DND-41 (cell line): Measurements from ENCODE around the gene MADCAM1.

ENCODE experiments used
- ATAC-seq: fragments of 200-7000 bp; cut with Tn5 transposase; 3 replicates; pipeline ENCODE4 v1.9.1; 2021; ENCODE audit warnings: low read depth; ENCODE audit not compliant: insufficient read depth
- DNase-seq: peaks from one replicate; pipeline ENCODE4 v3.0.0-alpha.2; 2020
- H2AFZ ChIP-seq: 2 replicates; pipeline ENCODE4 v1.6.0; 2012; ENCODE audit warnings: low read depth, low read length
- H3K27ac ChIP-seq: 2 replicates; pipeline ENCODE4 v1.5.1; 2012; ENCODE audit warnings: low read length, inconsistent platforms
- H3K27me3 ChIP-seq: fragments of 200-600 bp; sonication (generic); 2 replicates; pipeline ENCODE4 v1.6.0; 2012; ENCODE audit warnings: low read length, mild to moderate bottlenecking, inconsistent platforms; ENCODE audit not compliant: insufficient read depth, poor library complexity
- H3K36me3 ChIP-seq: 2 replicates; pipeline ENCODE4 v1.5.1; 2012; ENCODE audit warnings: low read length, inconsistent platforms; ENCODE audit not compliant: insufficient read depth
- H3K4me1 ChIP-seq: 2 replicates; pipeline ENCODE4 v1.5.1; 2012; ENCODE audit warnings: mild to moderate bottlenecking, low read length; ENCODE audit not compliant: insufficient read depth
- H3K4me2 ChIP-seq: 2 replicates; pipeline ENCODE4 v1.6.0; 2012; ENCODE audit warnings: mild to moderate bottlenecking, moderate library complexity, low read length, inconsistent platforms; ENCODE audit not compliant: insufficient read depth
- H3K4me3 ChIP-seq, 2 experiments: fragments of 200-600 bp in 1 of 2; shearing (Covaris generic) in 1 of 2; 2 replicates each; pipeline ENCODE4 v1.5.1; 2012 to 2016; ENCODE audit warnings: inconsistent platforms in 2 of 2, low read length in 2 of 2, mild to moderate bottlenecking in 2 of 2, low read depth in 1 of 2, moderate library complexity in 1 of 2
- H3K79me2 ChIP-seq: 2 replicates; pipeline ENCODE4 v1.6.0; 2012; ENCODE audit warnings: low read length, inconsistent platforms; ENCODE audit not compliant: insufficient read depth
- H3K9ac ChIP-seq: 2 replicates; pipeline ENCODE4 v1.6.0; 2012; ENCODE audit warnings: low read depth, mild to moderate bottlenecking, inconsistent platforms, low read length, moderate library complexity
- H3K9me3 ChIP-seq: 2 replicates; pipeline ENCODE4 v1.5.1; 2012; ENCODE audit warnings: low read length, moderate library complexity, mild to moderate bottlenecking, inconsistent platforms; ENCODE audit not compliant: insufficient read depth, severe bottlenecking
- H4K20me1 ChIP-seq: 2 replicates; pipeline ENCODE4 v1.6.0; 2012; ENCODE audit warnings: low read length; ENCODE audit not compliant: insufficient read depth
- CTCF ChIP-seq: IDR thresholded peaks from 2 replicates; pipeline ENCODE4 v1.5.1; 2012; ENCODE audit warnings: borderline replicate concordance, low read length, moderate library complexity, mild to moderate bottlenecking; ENCODE audit not compliant: poor library complexity, severe bottlenecking; ENCODE audit errors: extremely low read depth
- EZH2 ChIP-seq: IDR thresholded peaks from 3 replicates; pipeline ENCODE4 v1.6.1; 2012; ENCODE audit warnings: borderline replicate concordance, low read depth, mild to moderate bottlenecking, moderate library complexity, low read length, inconsistent platforms; ENCODE audit not compliant: severe bottlenecking

Gene MADCAM1

GRCh38 chr19:498511-498891 lies 2.2 kb downstream of the MADCAM1 start:
- H2AFZ ChIP-seq, result no peak overlapping the region
- H3K79me2 ChIP-seq, result no peaks in the 10 kb centered on the region
- DNase-seq (no peak), ATAC-seq (0 out of 3 replicates have a peak, but pooled peaks have one; percentile 33)
- TF ChIP-seq EZH2 (no peak), CTCF (no peak)
- H3K36me3 ChIP-seq, result no peaks in the 10 kb centered on the region
- no peak overlapping the region for H3K4me3 ChIP-seq
- no peak overlapping the region for H3K27ac ChIP-seq
- no peak overlapping the region for H3K9ac ChIP-seq
- H3K4me2 ChIP-seq, result no peak overlapping the region
- H3K27me3 ChIP-seq, result no peaks in the 10 kb centered on the region
- no peaks in the 10 kb centered on the region for H3K9me3 ChIP-seq
- no peaks in the 10 kb centered on the region for H4K20me1 ChIP-seq
- no peaks in the 10 kb centered on the region for H3K4me1 ChIP-seq

- Histone ChIP-seq H2AFZ (no peak overlapping the region), H3K79me2 (no peaks in the 10 kb centered on the region), H3K27me3 (no peaks in the 10 kb centered on the region), H3K36me3 (no peaks in the 10 kb centered on the region), H3K4me3 (no peak overlapping the region), H3K9ac (no peak overlapping the region), H3K4me1 (no peaks in the 10 kb centered on the region), H4K20me1 (no peaks in the 10 kb centered on the region), H3K9me3 (no peaks in the 10 kb centered on the region), H3K4me2 (no peak overlapping the region), H3K27ac (no peak overlapping the region)
- TF ChIP-seq CTCF (no peak), EZH2 (no peak)
- ATAC-seq (no peak), DNase-seq (no peak)
Measured at GRCh38 chr19:498977-499623, 2.8 kb downstream of the MADCAM1 start.

GRCh38 chr19:501646-502045 lies 5.4 kb downstream of the MADCAM1 start:
- no peak overlapping the region for H3K4me3 ChIP-seq
- H3K27ac ChIP-seq, result no peak overlapping the region
- no peaks in the 10 kb centered on the region for H4K20me1 ChIP-seq
- no peak for TF ChIP-seq EZH2
- no peak for TF ChIP-seq CTCF
- H2AFZ ChIP-seq, result no peak overlapping the region
- H3K27me3 ChIP-seq, result no peaks in the 10 kb centered on the region
- no peaks in the 10 kb centered on the region for H3K9me3 ChIP-seq
- no peak for DNase-seq
- no peak overlapping the region for H3K4me2 ChIP-seq
- no peaks in the 10 kb centered on the region for H3K36me3 ChIP-seq
- H3K9ac ChIP-seq, result no peak overlapping the region
- H3K79me2 ChIP-seq, result no peaks in the 10 kb centered on the region
- ATAC-seq, result no peak
- peaks cover 14% of the 10 kb centered on the region for H3K4me1 ChIP-seq

- TF ChIP-seq CTCF, result no peak
- no peak for TF ChIP-seq EZH2
- ATAC-seq, result no peak
Measured at GRCh38 chr19:504616-505015, 8.3 kb downstream of the MADCAM1 start.

More at GRCh38 chr19:504616-505015, 8.3 kb downstream of the MADCAM1 start:
- H3K27ac ChIP-seq, result no peak overlapping the region
- peaks cover 18% of the 10 kb centered on the region for H3K79me2 ChIP-seq
- no peak overlapping the region for H3K9ac ChIP-seq
- no peaks in the 10 kb centered on the region for H3K9me3 ChIP-seq
- H3K4me2 ChIP-seq, result no peak overlapping the region
- peaks cover 7% of the 10 kb centered on the region; the same call in 1 of the 2 replicates for H4K20me1 ChIP-seq
- no peak overlapping the region for H2AFZ ChIP-seq
- H3K4me1 ChIP-seq, result peaks cover 32% of the 10 kb centered on the region
- DNase-seq, result no peak
- no peak overlapping the region for H3K4me3 ChIP-seq
- peaks cover 3% of the 10 kb centered on the region for H3K36me3 ChIP-seq
- no peaks in the 10 kb centered on the region for H3K27me3 ChIP-seq
